B cell (primary cell): ENCODE measurements around the gene GPR162. TPM values are rescaled to one million over a fixed set of nuclear protein-coding genes. Genes with fewer than 3 reads are reported as not detected.
A peak's percentile ranks its signal among the peaks of the same experiment; 100 is the strongest.

Experiments used
- ATAC-seq: fragments of 200-7000 bp; cut with Tn5 transposase; one replicate; pipeline ENCODE4 v1.10.0; 2021; ENCODE audit warnings: low read depth, mild to moderate bottlenecking, moderate number of reproducible peaks, moderate library complexity
- CTCF ChIA-PET: fragments of 350-600 bp; sonication (Branson Sonifier 250); formaldehyde crosslinking; loops from one replicate; lab custom pipeline; 2021; ENCODE audit warnings: antibody characterized with exemption, inconsistent platforms; lab: Charles Lee
- POLR2A ChIA-PET: fragments of 350-600 bp; sonication (Branson Sonifier 250); formaldehyde crosslinking; loops from one replicate; lab custom pipeline; 2021; ENCODE audit warnings: antibody characterized with exemption; lab: Charles Lee
- DNase-seq: peaks from one replicate; pipeline ENCODE4 v3.0.0; 2013
- H2AFZ ChIP-seq: 2 replicates; pipeline ENCODE4 v1.6.1; 2012; ENCODE audit warnings: mild to moderate bottlenecking, low read depth, low read length; ENCODE audit not compliant: insufficient read depth, poor library complexity, severe bottlenecking
- H3K27ac ChIP-seq, 2 donors: 1 replicate in 1 of 2; 2 replicates in 1 of 2; pipeline ENCODE4 v1.5.1; 2012 to 2013; ENCODE audit warnings: low read length in 2 of 2, mild to moderate bottlenecking in 2 of 2, moderate library complexity in 1 of 2
- H3K27me3 ChIP-seq, 4 experiments: fragments of 200-600 bp in 1 of 4; sonication (generic) in 1 of 4; replicated peaks in 1 of 4; 1 replicate in 2 of 4; 2 replicates in 2 of 4; pipeline versions ENCODE4 v1.6.1 to v1.7.0; 2013 to 2016; ENCODE audit warnings: low read length in 3 of 4, mild to moderate bottlenecking in 2 of 4, mixed read lengths in 1 of 4, moderate library complexity in 1 of 4; ENCODE audit not compliant: insufficient read depth in 4 of 4, control insufficient read depth in 3 of 4; ENCODE audit errors: control extremely low read depth in 1 of 4
- H3K36me3 ChIP-seq, 2 experiments: replicated peaks in 1 of 2; 1 replicate in 1 of 2; 2 replicates in 1 of 2; pipeline versions ENCODE4 v1.6.1 to v1.7.1; 2013; ENCODE audit warnings: low read length in 1 of 2; ENCODE audit not compliant: insufficient read depth in 2 of 2, control insufficient read depth in 1 of 2; ENCODE audit errors: control extremely low read depth in 1 of 2, extremely low read depth in 1 of 2
- H3K4me1 ChIP-seq, 2 donors: fragments of 200-600 bp in 1 of 2; sonication (generic) in 1 of 2; 1 replicate in 1 of 2; 2 replicates in 1 of 2; pipeline versions ENCODE4 v1.5.1 to v1.6.1; 2013 to 2017; ENCODE audit warnings: low read length in 2 of 2; ENCODE audit not compliant: control insufficient read depth in 2 of 2, insufficient read depth in 2 of 2
- H3K4me2 ChIP-seq: replicated peaks from 2 replicates; pipeline ENCODE3; 2012; ENCODE audit warnings: mild to moderate bottlenecking, low read depth, low read length; ENCODE audit not compliant: poor library complexity, severe bottlenecking
- H3K4me3 ChIP-seq, 5 experiments: fragments of 200-600 bp in 1 of 5; sonication (generic) in 1 of 5; 1 replicate in 3 of 5; 2 replicates in 2 of 5; pipeline versions ENCODE4 v1.5.1 to v1.7.0; 2011 to 2016; ENCODE audit warnings: low read length in 4 of 5, mild to moderate bottlenecking in 4 of 5, low read depth in 2 of 5, control low read depth in 1 of 5, moderate library complexity in 1 of 5; ENCODE audit not compliant: insufficient read depth in 1 of 5; ENCODE audit errors: control extremely low read depth in 1 of 5, extremely low read depth in 1 of 5
- H3K79me2 ChIP-seq: fragments of 200-600 bp; sonication (generic); one replicate; pipeline ENCODE4 v1.6.0; 2016; ENCODE audit warnings: low read length; ENCODE audit not compliant: control insufficient read depth, insufficient read depth
- H3K9ac ChIP-seq: fragments of 200-600 bp; sonication (generic); 2 replicates; pipeline ENCODE4 v1.6.1; 2017; ENCODE audit warnings: mild to moderate bottlenecking, low read length, moderate library complexity
- H3K9me3 ChIP-seq, 3 donors: one replicate each; pipeline versions ENCODE4 v1.6.1 to v1.7.1; 2013; ENCODE audit warnings: low read length in 2 of 3; ENCODE audit not compliant: control insufficient read depth in 2 of 3, insufficient read depth in 1 of 3; ENCODE audit errors: control extremely low read depth in 1 of 3
- H4K20me1 ChIP-seq: 2 replicates; pipeline ENCODE4 v1.6.0; 2012; ENCODE audit warnings: mild to moderate bottlenecking, low read length; ENCODE audit not compliant: insufficient read depth, control insufficient read depth, poor library complexity, severe bottlenecking
- H3K27ac Mint-ChIP-seq: one replicate; pipeline ENCODE4 v1.8.0; 2021; ENCODE audit warnings: mixed read lengths
- H3K27me3 Mint-ChIP-seq: one replicate; pipeline ENCODE4 v1.8.0; 2021; ENCODE audit warnings: mixed read lengths
- H3K4me1 Mint-ChIP-seq: one replicate; pipeline ENCODE4 v1.8.0; 2021; ENCODE audit warnings: mixed read lengths
- H3K4me3 Mint-ChIP-seq: one replicate; pipeline ENCODE4 v1.8.0; 2021; ENCODE audit warnings: mixed read lengths
- H3K9me3 Mint-ChIP-seq: one replicate; pipeline ENCODE4 v1.8.0; 2022; ENCODE audit warnings: mixed read lengths; ENCODE audit not compliant: insufficient read depth
- EZH2 ChIP-seq: IDR thresholded peaks from 2 replicates; pipeline ENCODE4 v1.6.1; 2012; ENCODE audit warnings: borderline replicate concordance, low read depth, mild to moderate bottlenecking, moderate library complexity, low read length; ENCODE audit not compliant: insufficient read depth, poor library complexity, severe bottlenecking
- WGBS: methylation state at CpG from one replicate; pipeline ENCODE4 v1.1.5; 2013; ENCODE audit warnings: missing lambda C conversion rate; ENCODE audit not compliant: insufficient coverage; 5-methylcytosine and 5-hydroxymethylcytosine counted together
- intact Hi-C: fragments of 100-400 bp; cut with micrococcal nuclease; formaldehyde crosslinking; loops from one replicate; pipeline ENCODE4 v1.10.0; 2022
- polyA plus RNA-seq: library from polyadenylated mRNA; depleted of rRNA; stranded (reverse); fragments of >200 nt; gene quantifications from 2 replicates; pipeline ENCODE4 v1.2.3, GENCODE V29; 2012
- total RNA-seq, 2 donors: library from RNA; stranded (reverse); fragments of 120-200 nt in 1 of 2; gene quantifications; 1 replicate in 1 of 2; 2 replicates in 1 of 2; pipeline versions ENCODE4 v1.2.3 to v1.2.4, GENCODE V29; 2013 to 2022
- TF ChIP-seq, protein P1 (sequence below): fragments of 200-600 bp; IDR thresholded peaks from one replicate; pipeline ENCODE4 v1.8.0; 2022; ENCODE audit warnings: antibody characterized with exemption, mild to moderate bottlenecking

Gene GPR162
- total and polyA plus RNA-seq, 2 donors (not counting 1 experiment from before 2014, with no cell fraction given): 0.54 TPM; not detected in 1

DNA sequence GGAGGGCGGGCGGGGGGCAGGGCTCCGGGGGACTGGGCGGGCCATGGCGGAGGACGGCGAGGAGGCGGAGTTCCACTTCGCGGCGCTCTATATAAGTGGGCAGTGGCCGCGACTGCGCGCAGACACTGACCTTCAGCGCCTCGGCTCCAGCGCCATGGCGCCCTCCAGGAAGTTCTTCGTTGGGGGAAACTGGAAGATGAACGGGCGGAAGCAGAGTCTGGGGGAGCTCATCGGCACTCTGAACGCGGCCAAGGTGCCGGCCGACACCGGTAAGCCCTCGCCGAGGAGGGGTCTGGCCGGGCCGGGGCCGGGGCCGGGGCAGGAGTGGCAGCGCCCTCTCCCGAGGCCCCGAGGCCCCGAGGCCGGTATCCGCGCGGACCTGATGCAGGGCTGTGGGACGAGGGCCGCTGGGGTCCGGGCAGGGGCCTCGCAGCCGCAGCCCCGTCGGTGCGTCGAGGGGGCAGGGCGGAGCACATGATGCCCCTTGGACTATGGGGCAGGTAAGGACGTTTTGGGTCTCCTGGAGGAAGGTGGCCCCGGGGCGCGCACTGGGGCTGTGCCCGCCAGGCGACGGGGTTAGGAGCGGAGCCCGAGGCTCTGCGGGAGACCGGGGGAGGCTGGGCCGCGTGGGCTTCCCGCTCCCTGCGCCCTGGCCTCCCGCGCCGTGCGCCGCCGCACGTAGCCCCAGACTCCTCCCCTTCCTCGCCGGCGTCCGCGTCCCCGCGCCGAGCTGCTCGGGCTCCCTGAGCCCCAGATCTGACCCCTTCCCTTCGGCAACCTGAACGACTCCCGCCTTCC is 46.0 kb downstream of the GPR162 start, which contains the start of gene TPI1:
Gene TPI1 (plus strand): TSS at position 119 of the 798 bp plus-strand sequence. CDS start 36 bp downstream, at position 155.
- peak within 1 kb of the TSS; percentile 96 for H3K4me3 Mint-ChIP-seq
- Histone ChIP-seq H3K4me3 (peak within 1 kb of the TSS; percentile 56 to 88 (median 68)), H4K20me1 (peaks cover 46% of the 10 kb centered on the region), H3K79me2 (peaks cover 17% of the 10 kb centered on the region), H3K27me3 (no peaks in the 10 kb centered on the region), H2AFZ (peak within 1 kb of the TSS; percentile 92), H3K27ac (peak within 1 kb of the TSS; percentile 70 to 77), H3K4me2 (peak within 1 kb of the TSS; percentile 97), H3K36me3 (peaks cover 0 to 38% of the 10 kb centered on the region in 2 experiments), H3K9ac (peak within 1 kb of the TSS; percentile 89), H3K4me1 (peaks cover 33 to 41% of the 10 kb centered on the region in 2 donors), H3K9me3 (no peaks in the 10 kb centered on the region)
- ATAC-seq (peak; percentile 83), DNase-seq (peak; percentile 83)
- WGBS: under 1% methylated on average over 86 of the region's 86 CpGs
- ChIA-PET POLR2A (interaction anchor here (0.6 to 5.5 kb wide), 10 partner anchors 14 to 1163 kb away, joined by 3 to 49 read pairs (median 5); partner anchors contain the start of genes CDCA3, PTPN6, USP5 and ZNF384), CTCF (interaction anchor here (0.6 to 11.8 kb wide), 15 partner anchors 15 to 306 kb away, joined by 3 to 136 read pairs (median 4); partner anchors contain the start of genes C12orf57, C1RL, CDCA3 and LPCAT3)
- intact Hi-C loops: loop anchor here (1.0 to 2.0 kb wide), 5 partner anchors 15 to 114 kb away; partner anchors contain the start of genes C12orf57, EMG1, MLF2 and PHB2
- TF ChIP-seq, protein P1, sequence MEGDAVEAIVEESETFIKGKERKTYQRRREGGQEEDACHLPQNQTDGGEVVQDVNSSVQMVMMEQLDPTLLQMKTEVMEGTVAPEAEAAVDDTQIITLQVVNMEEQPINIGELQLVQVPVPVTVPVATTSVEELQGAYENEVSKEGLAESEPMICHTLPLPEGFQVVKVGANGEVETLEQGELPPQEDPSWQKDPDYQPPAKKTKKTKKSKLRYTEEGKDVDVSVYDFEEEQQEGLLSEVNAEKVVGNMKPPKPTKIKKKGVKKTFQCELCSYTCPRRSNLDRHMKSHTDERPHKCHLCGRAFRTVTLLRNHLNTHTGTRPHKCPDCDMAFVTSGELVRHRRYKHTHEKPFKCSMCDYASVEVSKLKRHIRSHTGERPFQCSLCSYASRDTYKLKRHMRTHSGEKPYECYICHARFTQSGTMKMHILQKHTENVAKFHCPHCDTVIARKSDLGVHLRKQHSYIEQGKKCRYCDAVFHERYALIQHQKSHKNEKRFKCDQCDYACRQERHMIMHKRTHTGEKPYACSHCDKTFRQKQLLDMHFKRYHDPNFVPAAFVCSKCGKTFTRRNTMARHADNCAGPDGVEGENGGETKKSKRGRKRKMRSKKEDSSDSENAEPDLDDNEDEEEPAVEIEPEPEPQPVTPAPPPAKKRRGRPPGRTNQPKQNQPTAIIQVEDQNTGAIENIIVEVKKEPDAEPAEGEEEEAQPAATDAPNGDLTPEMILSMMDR: no peak
- no peak for TF ChIP-seq EZH2
- peaks cover 50% of the 10 kb centered on the region for H3K4me1 Mint-ChIP-seq
- peak within 1 kb of the TSS; percentile 97 for H3K27ac Mint-ChIP-seq
- no peaks in the 10 kb centered on the region for H3K9me3 Mint-ChIP-seq
- no peaks in the 10 kb centered on the region for H3K27me3 Mint-ChIP-seq
